Keratinocyte (primary cell): ENCODE measurements around the gene STX16. TPM values are rescaled to one million over a fixed set of nuclear protein-coding genes. Genes with fewer than 3 reads are reported as not detected.

ENCODE experiments used
- DNase-seq: peaks from one replicate; pipeline ENCODE4 v3.0.0-alpha.2; 2011; ENCODE audit warnings: low read depth, missing footprints, low spot score
- FAIRE-seq: peaks from 2 replicates; lab custom pipeline; 2011; peaks lifted over from hg19 to GRCh38; lab: Jason Lieb, UNC
- H2AFZ ChIP-seq: 2 replicates; pipeline ENCODE4 v1.6.0; 2012; ENCODE audit warnings: low read length, control low read depth, inconsistent platforms; ENCODE audit not compliant: control insufficient read depth
- H3K27ac ChIP-seq: 2 replicates; pipeline ENCODE4 v1.5.1; 2011; ENCODE audit warnings: low read length; ENCODE audit not compliant: control insufficient read depth, insufficient read depth
- H3K27me3 ChIP-seq: 3 replicates; pipeline ENCODE4 v1.6.0; 2011; ENCODE audit warnings: low read length; ENCODE audit not compliant: control insufficient read depth, insufficient read depth; ENCODE audit errors: extremely low read depth
- H3K36me3 ChIP-seq, 2 experiments: 2 replicates in 1 of 2; 3 replicates in 1 of 2; pipeline ENCODE4 v1.5.1; 2011; ENCODE audit warnings: low read length in 2 of 2, mild to moderate bottlenecking in 1 of 2; ENCODE audit not compliant: control insufficient read depth in 2 of 2, insufficient read depth in 2 of 2; ENCODE audit errors: extremely low read depth in 1 of 2
- H3K4me1 ChIP-seq: 3 replicates; pipeline ENCODE4 v1.5.1; 2011; ENCODE audit warnings: low read length; ENCODE audit not compliant: control insufficient read depth, insufficient read depth; ENCODE audit errors: extremely low read depth
- H3K4me2 ChIP-seq: 3 replicates; pipeline ENCODE4 v1.6.0; 2011; ENCODE audit warnings: low read depth, low read length; ENCODE audit not compliant: control insufficient read depth, insufficient read depth; ENCODE audit errors: extremely low read depth
- H3K4me3 ChIP-seq, 3 experiments: fragments of 200-600 bp in 1 of 3; sonication (generic) in 1 of 3; 2 replicates in 2 of 3; 3 replicates in 1 of 3; pipeline ENCODE4 v1.5.1; 2011 to 2016; ENCODE audit warnings: low read length in 3 of 3, mild to moderate bottlenecking in 3 of 3, control low read depth in 2 of 3, inconsistent platforms in 1 of 3, low read depth in 1 of 3, mixed read lengths in 1 of 3, mixed run types in 1 of 3, moderate library complexity in 1 of 3; ENCODE audit not compliant: control insufficient read depth in 2 of 3, insufficient read depth in 2 of 3; ENCODE audit errors: extremely low read depth in 1 of 3
- H3K79me2 ChIP-seq: 2 replicates; pipeline ENCODE4 v1.6.0; 2012; ENCODE audit warnings: low read length; ENCODE audit not compliant: control insufficient read depth, insufficient read depth
- H3K9ac ChIP-seq: 3 replicates; pipeline ENCODE4 v1.6.0; 2011; ENCODE audit warnings: low read length; ENCODE audit not compliant: control insufficient read depth, insufficient read depth; ENCODE audit errors: extremely low read depth
- H3K9me1 ChIP-seq: 3 replicates; pipeline ENCODE4 v1.6.0; 2011; ENCODE audit warnings: low read length; ENCODE audit not compliant: control insufficient read depth, insufficient read depth; ENCODE audit errors: extremely low read depth
- H3K9me3 ChIP-seq: 2 replicates; pipeline ENCODE4 v1.5.1; 2012; ENCODE audit warnings: low read depth, low read length; ENCODE audit not compliant: control insufficient read depth
- H4K20me1 ChIP-seq: 3 replicates; pipeline ENCODE4 v1.6.0; 2011; ENCODE audit warnings: low read length; ENCODE audit not compliant: control insufficient read depth, insufficient read depth; ENCODE audit errors: extremely low read depth
- EZH2 ChIP-seq: IDR thresholded peaks from one replicate; pipeline ENCODE4 v1.6.1; 2012; ENCODE audit warnings: inconsistent platforms, mild to moderate bottlenecking, low read length, moderate library complexity
- dilution Hi-C: fragments of 300-500 bp; cut with MboI; formaldehyde crosslinking; loops from one replicate; pipeline ENCODE4 v1.7.0; 2020; ENCODE audit warnings: low sequenced_read_pairs; ENCODE audit not compliant: extremely low pct_ligation_motif_present
- polyA plus RNA-seq, 5 experiments: library from polyadenylated mRNA; depleted of rRNA in 3 of 5; stranded (reverse) in 3 of 5; stranded (forward) in 1 of 5; unstranded in 1 of 5; fragments of >200 nt; gene quantifications; 1 replicate in 1 of 5; 2 replicates in 3 of 5; 3 replicates in 1 of 5; pipeline versions ENCODE4 v1.2.1 to v1.2.3, GENCODE V29; 2011 to 2012; ENCODE audit warnings: missing spikeins in 2 of 5, low read depth in 1 of 5, low replicate concordance in 1 of 5
- TF ChIP-seq, protein P1 (sequence below), 3 experiments: IDR thresholded peaks in 1 of 3; conservative IDR thresholded peaks in 1 of 3; optimal IDR thresholded peaks in 1 of 3; 2 replicates in 2 of 3; 3 replicates in 1 of 3; pipeline versions ENCODE3 to v1.5.1; 2011; ENCODE audit warnings: low read length in 3 of 3, mild to moderate bottlenecking in 3 of 3, moderate library complexity in 2 of 3, control low read depth in 1 of 3, inconsistent platforms in 1 of 3; ENCODE audit not compliant: insufficient read depth in 2 of 3; ENCODE audit errors: extremely low read depth in 1 of 3

STX16 gene
- polyA plus RNA-seq, 1 donor (not counting 4 experiments of a cell fraction or from before 2014, with no cell fraction given) = 69.7 TPM

GRCh38 chr20:58646257-58646656, 4.8 kb upstream of the STX16 start:
- no peak for TF ChIP-seq EZH2
- TF ChIP-seq, protein P1, sequence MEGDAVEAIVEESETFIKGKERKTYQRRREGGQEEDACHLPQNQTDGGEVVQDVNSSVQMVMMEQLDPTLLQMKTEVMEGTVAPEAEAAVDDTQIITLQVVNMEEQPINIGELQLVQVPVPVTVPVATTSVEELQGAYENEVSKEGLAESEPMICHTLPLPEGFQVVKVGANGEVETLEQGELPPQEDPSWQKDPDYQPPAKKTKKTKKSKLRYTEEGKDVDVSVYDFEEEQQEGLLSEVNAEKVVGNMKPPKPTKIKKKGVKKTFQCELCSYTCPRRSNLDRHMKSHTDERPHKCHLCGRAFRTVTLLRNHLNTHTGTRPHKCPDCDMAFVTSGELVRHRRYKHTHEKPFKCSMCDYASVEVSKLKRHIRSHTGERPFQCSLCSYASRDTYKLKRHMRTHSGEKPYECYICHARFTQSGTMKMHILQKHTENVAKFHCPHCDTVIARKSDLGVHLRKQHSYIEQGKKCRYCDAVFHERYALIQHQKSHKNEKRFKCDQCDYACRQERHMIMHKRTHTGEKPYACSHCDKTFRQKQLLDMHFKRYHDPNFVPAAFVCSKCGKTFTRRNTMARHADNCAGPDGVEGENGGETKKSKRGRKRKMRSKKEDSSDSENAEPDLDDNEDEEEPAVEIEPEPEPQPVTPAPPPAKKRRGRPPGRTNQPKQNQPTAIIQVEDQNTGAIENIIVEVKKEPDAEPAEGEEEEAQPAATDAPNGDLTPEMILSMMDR (optimal IDR thresholded peaks at IDR 0.05 in 1 of 3, IDR thresholded peaks at IDR 0.05 in 1 of 3, conservative IDR thresholded peaks at IDR 0.05 in 1 of 3; ENCODE audit: extremely low read depth in 1 of 3, insufficient read depth in 2 of 3, low read length in 3 of 3) = no peak
- H3K9me3 ChIP-seq = no peaks in the 10 kb centered on the region
- no peak overlapping the region for H2AFZ ChIP-seq
- H3K27ac ChIP-seq = no peak overlapping the region
- FAIRE-seq = no peak
- no peak overlapping the region for H3K4me3 ChIP-seq
- no peak overlapping the region for H3K9ac ChIP-seq
- H4K20me1 ChIP-seq = no peaks in the 10 kb centered on the region
- peaks cover 13% of the 10 kb centered on the region for H3K4me1 ChIP-seq
- H3K79me2 ChIP-seq = peaks cover 2% of the 10 kb centered on the region
- H3K9me1 ChIP-seq = peaks cover 3% of the 10 kb centered on the region
- DNase-seq = no peak
- H3K4me2 ChIP-seq = no peak overlapping the region
- no peaks in the 10 kb centered on the region for H3K27me3 ChIP-seq
- dilution Hi-C loops = no loop called here
- no peaks in the 10 kb centered on the region for H3K36me3 ChIP-seq

DNA sequence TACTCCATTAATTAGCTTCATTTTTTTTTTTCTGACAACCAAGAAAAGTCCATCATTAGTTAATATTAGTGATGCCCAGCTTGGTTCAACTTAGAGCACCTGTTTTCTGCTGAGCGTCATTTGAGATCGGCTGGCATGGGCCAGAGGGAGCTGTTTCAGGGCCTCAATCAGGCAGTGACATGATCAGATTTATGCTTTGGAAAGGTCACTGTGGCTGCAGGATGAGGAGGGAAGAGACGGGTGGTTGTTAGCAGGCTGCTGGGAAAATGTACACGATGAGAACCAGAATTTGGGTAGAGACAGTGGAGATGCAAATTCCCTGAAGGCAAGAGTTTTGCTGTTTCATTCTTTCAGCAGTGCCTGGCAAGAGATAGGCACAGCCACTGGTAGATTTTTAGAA, 4.4 kb upstream of the STX16 start:
- DNase-seq (no peak), FAIRE-seq (no peak)
- Histone ChIP-seq H3K79me2 (peaks cover 7% of the 10 kb centered on the region), H3K27me3 (no peaks in the 10 kb centered on the region), H3K4me2 (no peak overlapping the region), H3K4me3 (no peak overlapping the region), H3K4me1 (peaks cover 13% of the 10 kb centered on the region), H3K27ac (no peak overlapping the region), H3K36me3 (no peaks in the 10 kb centered on the region), H3K9me1 (peaks cover 3% of the 10 kb centered on the region), H3K9me3 (no peaks in the 10 kb centered on the region), H2AFZ (no peak overlapping the region), H4K20me1 (no peaks in the 10 kb centered on the region), H3K9ac (no peak overlapping the region)
- TF ChIP-seq, protein P1 (optimal IDR thresholded peaks at IDR 0.05 in 1 of 3, IDR thresholded peaks at IDR 0.05 in 1 of 3, conservative IDR thresholded peaks at IDR 0.05 in 1 of 3; ENCODE audit: extremely low read depth in 1 of 3, insufficient read depth in 2 of 3, low read length in 3 of 3) = no peak
- no peak for TF ChIP-seq EZH2
- dilution Hi-C loops = no loop called here
